SK-N-DZ (cell line): ENCODE data around the gene ADAMTS18.
A peak's percentile ranks its signal among the peaks of the same experiment; 100 is the strongest.

Experiments used
- DNase-seq: peaks from one replicate; pipeline ENCODE4 v3.0.0-alpha.2; 2015; ENCODE audit warnings: low spot score

Gene ADAMTS18

GRCh38 chr16:77328274-77328673 is 106.6 kb downstream of the ADAMTS18 start:
- no peak for DNase-seq

GRCh38 chr16:77327717-77328116 is 107.1 kb downstream of the ADAMTS18 start:
- DNase-seq = no peak

- no peak for DNase-seq
These were observed 110.1 kb downstream of the ADAMTS18 start for GRCh38 chr16:77324729-77325128.

GRCh38 chr16:77323695-77324094 is 111.1 kb downstream of the ADAMTS18 start:
- no peak for DNase-seq

GRCh38 chr16:77322757-77323156 is 112.1 kb downstream of the ADAMTS18 start:
- no peak for DNase-seq

- DNase-seq = no peak
These were observed 117.8 kb downstream of the ADAMTS18 start for GRCh38 chr16:77317059-77317458.

GRCh38 chr16:77310877-77311276 is 124.0 kb downstream of the ADAMTS18 start:
- DNase-seq = no peak

- DNase-seq = no peak
These were observed 126.7 kb downstream of the ADAMTS18 start for GRCh38 chr16:77308163-77308561.

- DNase-seq = no peak
These were observed 127.2 kb downstream of the ADAMTS18 start for GRCh38 chr16:77307426-77308162.

GRCh38 chr16:77306075-77306474 is 128.8 kb downstream of the ADAMTS18 start:
- no peak for DNase-seq

GRCh38 chr16:77304877-77305276 is 130.0 kb downstream of the ADAMTS18 start:
- DNase-seq = no peak

GRCh38 chr16:77304134-77304533 is 130.7 kb downstream of the ADAMTS18 start:
- DNase-seq = no peak

GRCh38 chr16:77302674-77303073 is 132.2 kb downstream of the ADAMTS18 start:
- DNase-seq = no peak

- DNase-seq = no peak
These were observed 132.6 kb downstream of the ADAMTS18 start for GRCh38 chr16:77302249-77302648.

GRCh38 chr16:77300256-77300655 is 134.6 kb downstream of the ADAMTS18 start:
- DNase-seq = no peak

- DNase-seq = no peak
These were observed 135.4 kb downstream of the ADAMTS18 start for GRCh38 chr16:77299395-77299794.

- DNase-seq = no peak
These were observed 136.1 kb downstream of the ADAMTS18 start for GRCh38 chr16:77298418-77299360.

- DNase-seq = no peak
These were observed 136.8 kb downstream of the ADAMTS18 start for GRCh38 chr16:77297996-77298395.

GRCh38 chr16:77295896-77296295 is 138.9 kb downstream of the ADAMTS18 start:
- no peak for DNase-seq

- no peak for DNase-seq
These were observed 144.3 kb downstream of the ADAMTS18 start for GRCh38 chr16:77290451-77291115.

- DNase-seq = peak; percentile 97
These were observed 145.5 kb downstream of the ADAMTS18 start for GRCh38 chr16:77289331-77289809.

GRCh38 chr16:77288222-77288621 is 146.6 kb downstream of the ADAMTS18 start:
- no peak for DNase-seq
